GM18507 (cell line): ENCODE results near the gene SUCLG1.
"Not testable (repeated sequence)": the region's sequence is repeated elsewhere in the genome, so short reads cannot be mapped to it uniquely, and the experiment has no call there.

ENCODE experiments used
- DNase-seq: peaks from one replicate; pipeline ENCODE4 v3.0.0; 2011; ENCODE audit warnings: low read depth; ENCODE audit not compliant: insufficient read length; ENCODE audit errors: extremely low spot score
- FAIRE-seq: peaks from 2 replicates; lab custom pipeline; 2011; peaks lifted over from hg19 to GRCh38; lab: Jason Lieb, UNC

Gene SUCLG1

GRCh38 chr2:84427235-84428138 lies 31.6 kb downstream of the SUCLG1 start:
- DNase-seq, result no peak
- FAIRE-seq, result peak; percentile 54

GRCh38 chr2:84425310-84425709 lies 33.8 kb downstream of the SUCLG1 start:
- DNase-seq, result no peak
- no peak for FAIRE-seq

GRCh38 chr2:84424152-84424551 lies 34.9 kb downstream of the SUCLG1 start:
- DNase-seq, result no peak

GRCh38 chr2:84421791-84422190 lies 37.3 kb downstream of the SUCLG1 start:
- DNase-seq (no peak), FAIRE-seq (no peak)

More at GRCh38 chr2:84424152-84424551, 34.9 kb downstream of the SUCLG1 start:
- peak; percentile 45 for FAIRE-seq

- no peak for DNase-seq
- FAIRE-seq, result no peak
Measured at GRCh38 chr2:84421197-84421596, 37.9 kb downstream of the SUCLG1 start.

- FAIRE-seq (no peak), DNase-seq (no peak)
Measured at GRCh38 chr2:84417453-84418145, 41.5 kb downstream of the SUCLG1 start.

- FAIRE-seq, result no peak
- DNase-seq, result no peak
Measured at GRCh38 chr2:84409531-84409930, 49.5 kb downstream of the SUCLG1 start.

- not testable (repeated sequence) for FAIRE-seq, DNase-seq
Measured at GRCh38 chr2:84402111-84402510, 57.0 kb downstream of the SUCLG1 start.

GRCh38 chr2:84399839-84400238 lies 59.2 kb downstream of the SUCLG1 start:
- not testable (repeated sequence) for DNase-seq, FAIRE-seq

GRCh38 chr2:84395820-84396219 lies 63.3 kb downstream of the SUCLG1 start:
- DNase-seq, result no peak
- FAIRE-seq, result no peak

- FAIRE-seq (no peak), DNase-seq (no peak)
Measured at GRCh38 chr2:84394628-84395027, 64.5 kb downstream of the SUCLG1 start.

- FAIRE-seq (no peak), DNase-seq (no peak)
Measured at GRCh38 chr2:84393829-84394228, 65.3 kb downstream of the SUCLG1 start.

GRCh38 chr2:84389794-84390193 lies 69.3 kb downstream of the SUCLG1 start:
- DNase-seq (no peak), FAIRE-seq (no peak)

- FAIRE-seq, result no peak
Measured at GRCh38 chr2:84388921-84389490, 70.1 kb downstream of the SUCLG1 start.

GRCh38 chr2:84388133-84388532 lies 70.9 kb downstream of the SUCLG1 start:
- FAIRE-seq, result no peak
- no peak for DNase-seq

More at GRCh38 chr2:84388921-84389490, 70.1 kb downstream of the SUCLG1 start:
- no peak for DNase-seq

GRCh38 chr2:84386336-84387040 lies 72.6 kb downstream of the SUCLG1 start:
- DNase-seq, result no peak
- FAIRE-seq, result no peak

- FAIRE-seq, result no peak
Measured at GRCh38 chr2:84383271-84383670, 75.8 kb downstream of the SUCLG1 start.

GRCh38 chr2:84380875-84381274 lies 78.2 kb downstream of the SUCLG1 start:
- FAIRE-seq (no peak), DNase-seq (no peak)

More at GRCh38 chr2:84383271-84383670, 75.8 kb downstream of the SUCLG1 start:
- no peak for DNase-seq

- no peak for FAIRE-seq
- DNase-seq, result no peak
Measured at GRCh38 chr2:84378960-84379359, 80.1 kb downstream of the SUCLG1 start.

GRCh38 chr2:84375020-84375419 lies 84.1 kb downstream of the SUCLG1 start:
- no peak for FAIRE-seq
- DNase-seq, result no peak
